ENCODE measurements around the gene GPR107.

GRCh38 chr9:130187523-130187846 is 133.8 kb downstream of the GPR107 start:
- TF ChIP-seq YY1 (IDR thresholded peaks at IDR 0.05; ENCODE audit: insufficient read depth, insufficient read length) = no peak
- no peak for TF ChIP-seq ZNF274 (IDR thresholded peaks at IDR 0.05; ENCODE audit: low read depth, low read length)

Measured in NT2/D1 (cell line).